HG02571 (cell line): Measurements from ENCODE around the gene ENTPD3.

Source experiments
- ATAC-seq: cut with Tn5 transposase; IDR thresholded peaks from one replicate; pipeline ENCODE4 v1.9.1; 2021; ENCODE audit warnings: mild to moderate bottlenecking, moderate library complexity; ENCODE audit not compliant: unreplicated experiment

Gene ENTPD3, protein sequence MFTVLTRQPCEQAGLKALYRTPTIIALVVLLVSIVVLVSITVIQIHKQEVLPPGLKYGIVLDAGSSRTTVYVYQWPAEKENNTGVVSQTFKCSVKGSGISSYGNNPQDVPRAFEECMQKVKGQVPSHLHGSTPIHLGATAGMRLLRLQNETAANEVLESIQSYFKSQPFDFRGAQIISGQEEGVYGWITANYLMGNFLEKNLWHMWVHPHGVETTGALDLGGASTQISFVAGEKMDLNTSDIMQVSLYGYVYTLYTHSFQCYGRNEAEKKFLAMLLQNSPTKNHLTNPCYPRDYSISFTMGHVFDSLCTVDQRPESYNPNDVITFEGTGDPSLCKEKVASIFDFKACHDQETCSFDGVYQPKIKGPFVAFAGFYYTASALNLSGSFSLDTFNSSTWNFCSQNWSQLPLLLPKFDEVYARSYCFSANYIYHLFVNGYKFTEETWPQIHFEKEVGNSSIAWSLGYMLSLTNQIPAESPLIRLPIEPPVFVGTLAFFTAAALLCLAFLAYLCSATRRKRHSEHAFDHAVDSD

DNA sequence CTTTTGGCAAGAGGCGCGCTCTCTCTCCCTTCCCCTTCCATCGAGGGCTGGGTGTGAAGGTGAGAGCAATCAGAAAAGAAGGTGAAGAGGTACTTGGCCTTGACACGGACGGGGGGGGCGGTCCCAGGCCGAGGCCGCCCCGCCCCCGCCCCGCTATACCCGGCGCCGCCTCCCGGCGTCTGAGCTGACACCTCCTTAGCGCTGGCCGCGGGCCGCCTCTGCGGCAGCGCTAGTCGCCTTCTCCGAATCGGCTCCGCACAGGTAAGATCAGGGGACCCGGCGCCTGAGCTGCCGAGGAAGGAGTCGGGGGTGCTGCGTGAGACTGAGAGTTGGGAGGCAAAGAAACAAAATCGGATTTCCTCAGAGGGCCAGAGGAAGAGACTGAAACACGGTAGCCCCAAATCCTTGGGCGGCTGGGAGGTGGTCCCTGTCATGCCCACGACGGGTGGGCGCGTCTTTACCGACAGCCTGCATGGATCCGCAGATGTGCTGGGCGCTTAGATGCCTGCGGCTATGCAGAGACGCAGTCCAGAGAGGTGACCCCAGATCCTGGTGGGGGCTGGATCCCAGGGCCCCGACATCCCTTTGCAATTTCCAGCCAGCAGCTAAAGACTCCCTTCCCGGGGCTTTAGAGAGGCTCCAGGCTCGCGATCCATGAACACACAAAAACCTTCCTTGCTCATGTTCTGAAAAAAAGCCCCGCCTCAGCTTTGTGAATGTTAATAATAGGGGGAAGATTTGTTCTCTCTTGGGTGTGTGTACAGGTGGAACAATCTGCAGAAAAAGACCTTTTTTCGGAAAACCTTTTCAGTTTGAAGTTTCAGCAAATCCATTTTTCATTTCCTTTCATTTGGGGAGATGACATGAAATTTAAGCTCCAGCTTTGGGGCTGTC lies at the start of gene ENTPD3:
Gene ENTPD3, plus strand, starts transcription at position 184 of the 894 bp plus-strand sequence. CDS start 874 bp downstream, outside the sequence.
- ATAC-seq = no peak

DNA sequence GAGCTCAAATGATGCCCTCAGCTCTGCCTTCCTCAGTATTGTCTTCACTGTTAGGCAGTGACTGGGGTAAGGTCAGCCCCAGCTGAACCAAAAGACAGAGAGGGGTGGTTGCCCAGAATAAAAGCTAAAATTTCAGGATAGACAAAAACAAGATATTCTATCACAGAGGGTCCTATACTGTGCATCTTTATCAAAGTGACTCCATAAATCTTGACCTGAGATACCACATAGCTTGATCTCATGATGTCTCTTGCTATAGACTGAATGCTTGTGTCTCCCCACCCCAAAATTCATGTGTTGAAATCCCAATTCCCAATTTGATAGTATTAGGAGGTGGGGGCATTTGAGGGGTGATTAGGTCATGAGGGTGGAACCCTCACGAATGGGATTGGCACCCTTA lies 47.1 kb upstream of the ENTPD3 start:
- ATAC-seq = no peak

DNA sequence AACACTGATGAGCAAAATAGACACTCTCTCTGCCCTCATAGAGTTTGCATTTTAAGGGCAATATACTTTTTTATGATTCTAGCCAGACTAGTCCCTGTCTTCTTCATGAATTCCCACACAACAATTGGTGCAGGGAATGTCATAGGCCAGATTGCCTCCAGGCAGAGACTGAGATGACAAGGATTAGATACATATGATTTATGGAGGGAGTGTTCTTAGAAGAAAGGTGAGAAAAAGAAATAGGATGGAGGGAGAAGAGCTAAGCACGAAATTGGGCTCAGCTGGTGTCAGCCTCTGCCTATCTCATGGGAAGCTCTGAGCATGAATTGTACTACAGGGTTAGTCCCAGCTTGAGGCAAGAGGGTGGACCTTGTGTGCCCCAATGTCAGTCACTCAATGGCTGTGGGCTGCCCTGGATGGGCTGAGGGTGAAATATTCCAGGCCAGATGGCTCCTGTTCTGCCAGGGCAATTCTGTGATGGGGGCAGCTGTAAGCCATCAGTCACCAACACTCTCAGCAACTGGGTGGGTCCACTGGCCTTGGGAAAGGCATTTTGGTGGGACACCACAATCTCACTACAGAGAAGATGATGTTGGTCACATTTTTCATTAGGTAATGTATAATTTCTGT lies 46.3 kb upstream of the ENTPD3 start:
- no peak for ATAC-seq

DNA sequence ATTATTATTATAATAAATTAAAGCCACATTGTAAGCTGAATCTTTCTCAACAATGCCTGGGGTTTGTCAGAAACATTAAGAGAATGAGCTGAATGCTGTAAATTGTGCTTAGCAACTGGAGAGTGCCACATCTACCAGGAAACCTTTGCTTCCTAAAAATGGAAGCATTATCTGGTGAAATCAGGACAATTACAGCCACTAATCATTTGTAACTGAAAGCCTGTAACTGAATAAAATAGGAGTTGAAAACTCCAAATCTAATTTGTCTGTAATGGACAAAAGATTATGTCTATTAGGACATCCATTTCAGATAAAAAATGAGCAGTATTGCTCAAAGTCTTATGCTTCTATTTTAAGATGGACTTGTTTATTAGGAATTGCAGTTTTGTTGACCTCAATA lies 45.3 kb upstream of the ENTPD3 start:
- ATAC-seq = no peak

DNA sequence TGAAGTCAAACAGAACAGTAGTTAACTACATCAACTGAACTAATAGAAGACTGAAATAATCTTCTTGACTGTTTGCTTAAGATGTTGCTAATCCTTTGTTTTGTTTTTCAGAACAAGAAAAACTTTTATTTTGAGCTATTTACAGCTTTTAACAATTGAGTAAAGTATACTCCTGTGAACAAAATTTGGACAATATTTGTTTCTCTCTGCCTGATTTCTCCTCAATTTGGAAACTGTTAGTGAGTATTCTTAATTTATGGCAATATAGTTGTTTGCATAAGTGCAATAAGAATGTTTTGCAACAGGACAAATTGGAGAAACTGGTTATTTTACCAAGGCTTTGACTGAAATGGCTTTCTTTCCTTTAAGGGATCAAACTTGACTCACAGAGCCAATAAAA lies 36.5 kb upstream of the ENTPD3 start:
- ATAC-seq = no peak

DNA sequence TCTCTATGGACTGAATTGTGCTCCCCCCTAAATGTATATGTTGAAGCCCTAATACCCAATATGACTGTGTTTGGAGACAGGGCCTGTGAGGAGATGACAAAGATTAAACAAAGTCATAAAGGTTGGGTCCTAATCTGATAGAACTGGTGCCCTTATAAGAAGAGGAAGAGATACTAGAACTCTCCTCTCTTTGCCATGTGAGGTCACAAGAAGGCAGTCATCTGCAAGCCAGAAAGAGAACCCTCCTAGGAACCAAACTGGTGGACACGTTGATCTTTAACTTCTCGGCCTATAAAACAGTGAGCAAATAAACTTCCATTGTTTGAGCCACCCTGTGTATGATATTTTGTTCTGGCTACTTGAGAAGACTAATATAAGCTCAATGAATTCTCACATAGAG lies 31.6 kb upstream of the ENTPD3 start:
- ATAC-seq = no peak

DNA sequence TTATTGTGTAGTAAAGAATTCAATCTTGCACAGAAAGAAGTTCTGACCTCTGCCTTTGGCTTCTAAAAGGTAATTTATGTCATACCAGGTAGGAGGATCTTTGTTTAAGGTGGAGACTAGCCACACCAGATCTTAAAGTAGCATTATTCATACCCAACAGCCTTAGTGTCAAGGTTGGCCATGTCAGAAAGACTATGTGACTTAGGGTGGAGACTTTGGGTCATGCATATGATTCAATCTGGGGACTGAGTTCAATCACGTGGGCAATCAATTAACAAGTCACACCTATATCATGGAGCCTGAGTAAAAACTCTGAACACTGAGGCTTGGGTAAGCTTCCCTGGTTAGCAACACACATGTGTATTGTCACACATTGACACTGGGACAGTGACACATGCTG lies 28.5 kb upstream of the ENTPD3 start:
- no peak for ATAC-seq

DNA sequence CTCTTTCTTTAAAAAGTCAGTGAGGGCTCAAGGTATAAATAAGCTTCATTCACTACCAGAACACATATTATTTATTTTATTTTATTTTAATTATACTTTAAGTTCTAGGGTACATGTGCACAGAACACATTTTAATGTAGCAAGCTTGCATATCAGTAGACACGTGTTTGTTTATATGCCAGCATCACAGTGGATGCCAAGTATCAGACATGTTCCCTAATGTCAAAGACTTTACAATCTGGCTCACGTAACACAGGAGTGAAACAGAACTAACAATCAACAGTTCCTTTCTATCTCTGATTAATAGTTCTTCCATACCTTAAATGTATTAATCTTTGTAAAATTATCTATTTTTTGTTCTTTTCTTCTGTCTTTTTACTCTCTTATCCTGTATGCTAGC lies 23.3 kb upstream of the ENTPD3 start:
- no peak for ATAC-seq

DNA sequence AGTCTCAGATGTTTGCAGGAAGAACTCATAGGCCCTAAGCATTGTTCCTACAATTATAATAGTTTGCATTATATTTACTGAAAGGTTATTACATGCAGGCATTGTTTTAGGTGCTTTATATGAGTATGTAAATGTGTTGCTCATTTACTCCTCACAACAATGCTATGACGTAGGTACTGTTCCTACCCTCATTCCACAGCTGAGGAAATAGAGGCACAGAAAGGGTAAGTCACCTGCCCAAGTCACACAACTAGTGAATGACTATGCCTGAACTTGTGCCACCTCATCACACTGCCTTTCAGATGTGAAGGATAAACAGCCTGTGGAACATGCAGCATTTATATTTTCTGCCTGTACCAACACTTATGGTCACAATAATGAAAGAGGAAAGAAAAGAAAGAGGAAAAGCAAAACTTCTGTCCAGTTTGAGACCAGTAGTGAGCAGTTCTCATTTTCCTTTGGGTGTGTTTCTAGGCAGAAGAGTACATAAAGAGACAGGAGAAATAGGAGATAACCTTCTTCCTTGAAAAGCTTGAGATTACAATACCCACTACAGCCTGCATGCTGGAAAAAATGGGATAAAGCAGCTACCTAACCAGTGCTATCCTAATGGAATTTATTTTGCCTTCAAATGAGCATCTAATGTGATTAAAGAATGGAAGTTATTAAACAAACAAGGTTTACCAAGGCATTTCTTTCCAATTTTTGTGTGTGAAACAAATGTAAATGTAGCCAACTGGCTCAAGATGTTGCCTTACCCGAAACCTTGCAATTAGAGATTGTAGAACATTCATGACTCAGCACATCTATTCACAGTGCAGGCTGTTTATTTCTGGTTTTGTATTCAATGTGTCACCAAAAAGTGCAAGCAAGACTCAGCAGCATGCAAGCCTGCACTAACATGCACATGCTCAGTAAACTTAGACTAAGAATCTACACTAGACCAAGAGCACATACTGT lies 20.5 kb upstream of the ENTPD3 start:
- ATAC-seq = no peak

DNA sequence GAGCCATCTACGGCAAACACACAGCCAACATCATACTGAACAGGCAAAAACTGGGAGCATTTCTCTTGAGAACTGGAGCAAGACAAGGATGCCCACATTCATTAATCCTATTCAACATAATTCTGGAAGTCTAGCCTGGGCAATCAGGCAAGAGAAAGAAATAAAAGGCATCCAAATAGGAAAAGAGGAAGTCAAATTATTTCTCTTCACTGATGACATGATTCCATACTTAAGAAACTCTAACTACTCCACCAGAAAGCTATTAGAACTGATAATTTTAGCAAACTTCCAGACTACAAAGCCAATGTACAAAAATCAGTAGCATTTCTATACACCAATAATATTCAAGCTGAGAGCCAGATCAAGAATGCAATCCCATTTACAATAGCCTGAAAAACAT lies 17.3 kb upstream of the ENTPD3 start:
- ATAC-seq = no peak

DNA sequence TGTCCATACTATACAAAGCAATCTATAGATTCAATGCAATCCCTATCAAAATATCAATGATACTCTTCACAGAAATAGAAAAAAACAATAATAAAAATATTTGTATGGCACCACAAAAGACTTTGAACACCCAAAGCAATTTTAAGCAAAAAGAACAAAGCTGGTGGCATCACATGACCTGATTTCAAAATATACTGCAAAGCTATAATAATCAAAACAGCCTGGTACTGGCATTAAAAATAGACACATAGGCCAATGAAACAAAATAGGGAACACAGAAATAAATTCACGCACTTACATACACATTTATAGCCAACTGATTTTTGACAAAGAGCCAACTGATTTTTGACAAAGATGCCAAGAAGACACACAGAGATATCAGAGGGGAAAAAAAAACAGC lies 9.2 kb upstream of the ENTPD3 start:
- no peak for ATAC-seq

DNA sequence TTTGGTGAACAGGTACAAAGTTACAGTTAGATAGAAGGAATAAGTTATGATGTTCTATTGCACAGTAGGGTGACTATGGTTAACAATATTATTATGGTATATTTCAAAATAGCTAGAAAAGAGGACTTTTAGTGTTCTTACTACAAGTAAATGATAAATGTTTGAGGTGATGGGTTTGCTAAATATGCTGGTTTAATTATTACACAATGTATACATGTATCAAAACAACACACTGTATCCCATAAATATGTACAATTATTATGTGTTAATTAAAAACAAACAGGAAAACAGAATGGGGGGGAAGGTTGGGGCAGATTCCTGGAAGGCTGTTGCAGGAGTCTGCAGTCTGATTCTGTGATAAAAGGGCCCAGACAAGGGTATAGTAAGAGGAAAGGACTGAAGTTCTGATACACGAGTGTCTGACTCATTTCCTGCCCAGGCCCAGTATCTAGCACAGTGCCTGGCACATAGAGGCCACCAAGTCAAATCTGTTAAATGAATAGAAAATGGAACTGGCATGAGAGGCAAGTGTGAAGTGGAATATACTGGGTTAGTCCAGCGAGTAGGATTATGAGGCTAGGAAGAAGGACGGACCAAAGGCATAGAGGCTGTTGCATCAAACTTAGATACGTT lies 7.2 kb upstream of the ENTPD3 start:
- ATAC-seq = no peak

DNA sequence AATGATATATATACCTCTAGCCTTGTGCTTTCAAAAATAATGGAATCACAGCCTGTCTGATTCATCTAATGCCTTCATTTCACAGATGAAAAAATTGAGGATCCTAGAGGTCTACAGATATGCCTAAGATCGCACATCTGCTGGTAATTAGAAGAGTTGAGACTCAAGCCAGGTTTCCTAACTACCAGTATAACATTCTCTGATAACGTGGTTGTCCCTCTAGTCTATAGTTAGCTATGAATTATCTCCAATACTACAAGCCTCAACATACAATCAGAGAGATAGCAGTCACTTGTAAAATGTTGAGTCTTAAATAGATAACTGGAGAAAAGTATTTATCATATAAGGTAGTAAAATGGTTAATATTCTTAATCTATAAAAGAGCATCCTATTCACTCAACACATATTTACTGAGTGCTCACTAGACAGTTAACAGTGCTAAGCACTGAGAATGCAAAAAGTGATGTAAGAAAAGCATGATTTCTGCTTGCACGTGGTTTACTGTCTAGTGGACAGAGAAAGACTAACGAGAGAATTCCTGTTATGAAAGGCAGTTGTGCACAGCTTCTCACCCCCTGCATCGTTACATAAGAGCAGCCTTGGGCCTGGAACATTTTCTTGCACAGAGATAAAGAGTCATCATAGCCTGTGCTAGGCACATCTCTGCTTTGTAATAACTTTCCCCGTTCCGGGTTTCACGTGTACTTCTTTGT lies 4.9 kb upstream of the ENTPD3 start:
- no peak for ATAC-seq

DNA sequence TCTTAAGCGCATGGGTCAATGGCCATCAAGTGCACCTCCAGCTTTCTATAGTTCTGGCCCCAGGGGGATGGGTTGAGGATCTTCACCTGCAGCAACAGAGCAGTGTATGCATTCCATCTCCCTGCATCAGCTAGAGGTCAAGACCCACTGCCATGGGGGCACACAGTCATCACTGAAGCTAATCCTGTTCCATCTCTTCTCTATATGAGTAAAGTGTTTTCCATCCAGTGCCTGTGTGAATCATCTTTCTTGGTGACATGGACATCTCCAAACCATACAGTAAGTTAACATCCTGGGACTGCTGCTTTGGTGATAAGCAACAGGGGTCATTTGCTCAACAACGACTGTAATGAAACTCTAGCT lies 4.4 kb upstream of the ENTPD3 start:
- ATAC-seq = no peak

DNA sequence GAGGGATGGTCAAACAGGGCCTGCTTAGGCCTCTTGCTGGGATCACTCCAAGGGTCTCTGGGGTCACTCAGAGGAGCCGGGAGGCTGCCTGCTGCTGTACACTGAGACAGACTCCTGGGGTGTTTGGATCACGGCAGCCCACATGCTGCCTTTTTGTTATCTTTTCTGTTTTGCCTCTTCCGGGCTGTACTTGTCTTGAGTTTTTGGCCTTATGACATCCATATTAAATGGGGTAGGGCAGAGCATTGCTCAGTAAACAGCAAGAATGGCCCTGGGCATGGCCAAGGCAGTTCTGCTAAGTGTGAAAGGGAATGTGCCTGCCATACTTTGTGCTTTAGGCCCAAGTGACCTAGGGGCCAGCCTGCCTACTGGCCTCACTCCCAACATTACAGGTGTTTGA lies 771 bp upstream of the ENTPD3 start:
- ATAC-seq = no peak

DNA sequence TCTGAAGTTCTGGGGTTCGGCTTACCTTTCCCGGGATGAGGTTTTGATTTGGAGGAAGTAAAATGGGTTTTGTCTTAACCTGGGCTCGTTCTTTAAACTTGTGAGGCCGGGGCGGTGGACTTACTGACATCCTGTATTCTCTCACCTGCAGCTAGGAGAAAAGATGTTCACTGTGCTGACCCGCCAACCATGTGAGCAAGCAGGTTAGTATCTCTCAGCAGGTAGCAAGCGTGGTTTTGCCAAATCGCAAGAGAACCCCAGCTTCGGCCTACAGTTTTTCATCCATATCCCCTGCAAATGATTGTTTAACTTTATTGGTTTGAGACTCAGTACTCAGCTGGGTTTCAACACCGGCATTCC lies 891 bp downstream of the ENTPD3 start:
- no peak for ATAC-seq

DNA sequence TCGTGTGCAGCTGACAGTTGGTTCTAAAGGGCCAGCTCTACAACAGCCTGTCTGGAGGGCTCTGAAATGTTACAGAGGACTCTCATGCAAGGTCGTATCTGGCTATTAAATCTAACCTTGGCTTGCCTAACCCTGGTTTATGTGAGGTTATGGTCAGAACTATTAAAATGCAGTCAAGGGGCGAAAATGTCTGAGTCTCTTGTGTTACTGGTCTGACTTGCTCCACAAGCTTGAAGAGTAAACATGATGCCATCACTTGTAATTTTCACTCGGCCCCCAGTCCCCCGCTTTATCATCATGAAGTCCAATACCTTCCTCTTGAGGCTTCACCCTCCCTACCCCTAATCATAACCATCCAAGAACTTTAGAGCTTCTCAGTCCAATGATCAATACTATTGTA lies 9.4 kb downstream of the ENTPD3 start:
- no peak for ATAC-seq

DNA sequence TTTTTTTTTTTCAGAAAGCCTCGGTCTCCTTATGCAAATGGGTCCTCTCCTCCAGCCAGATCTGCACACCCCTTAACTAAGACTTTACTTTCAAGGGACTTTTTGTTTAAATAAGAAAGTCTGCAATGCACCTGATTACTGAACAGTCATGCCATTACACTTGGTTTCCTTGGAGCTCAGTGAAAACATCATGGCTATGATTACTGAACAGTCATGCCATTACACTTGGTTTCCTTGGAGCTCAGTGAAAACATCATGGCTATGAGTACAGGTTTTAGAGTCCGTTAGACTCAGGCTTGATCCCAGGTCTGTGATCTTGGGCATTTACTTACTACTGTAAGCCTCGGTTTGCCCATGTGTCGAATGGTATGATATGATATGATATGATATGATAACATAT lies 10.1 kb downstream of the ENTPD3 start:
- ATAC-seq = no peak

DNA sequence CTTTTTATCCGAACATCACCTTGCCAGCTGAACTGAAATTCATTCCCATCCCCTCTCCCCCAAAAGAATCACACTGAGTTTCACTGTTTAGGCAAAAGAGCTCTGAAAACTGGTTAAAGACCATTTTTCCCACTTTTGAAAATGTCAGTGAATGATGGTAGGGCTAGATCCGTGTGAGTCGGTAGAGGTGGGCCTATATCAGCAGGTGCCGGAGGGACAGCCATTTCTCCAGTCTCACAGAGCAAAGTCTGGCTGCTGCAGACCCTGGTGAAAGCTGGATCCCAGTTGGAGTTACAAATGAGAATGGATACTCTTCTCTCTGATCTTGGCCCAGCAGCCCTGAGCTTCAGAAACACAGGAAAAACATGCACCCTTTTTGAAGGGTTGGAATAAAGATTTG lies 10.9 kb downstream of the ENTPD3 start:
- ATAC-seq = no peak
